NCI-H1092 treated with DMSO at 0.1 percent for 48 hours (cell line): Measurements from ENCODE around the gene CEP164.

Source experiments
- DNase-seq: peaks from one replicate; lab custom pipeline; 2025; lab: John Stamatoyannopoulos, UW

The CEP164 gene

GRCh38 chr11:117366248-117366647 lies 38.6 kb downstream of the CEP164 start:
- no peak for DNase-seq

- no peak for DNase-seq
Observed at GRCh38 chr11:117366875-117367274, 39.2 kb downstream of the CEP164 start.

- DNase-seq: no peak
Observed at GRCh38 chr11:117369534-117369933, 41.9 kb downstream of the CEP164 start.

- no peak for DNase-seq
Observed at GRCh38 chr11:117371453-117371852, 43.8 kb downstream of the CEP164 start.

GRCh38 chr11:117374316-117375055 lies 46.8 kb downstream of the CEP164 start:
- DNase-seq: no peak

- DNase-seq: peak; percentile 17
Observed at GRCh38 chr11:117375960-117376359, 48.3 kb downstream of the CEP164 start.

GRCh38 chr11:117376517-117376916 lies 48.9 kb downstream of the CEP164 start:
- no peak for DNase-seq

- DNase-seq: no peak
Observed at GRCh38 chr11:117378976-117379865, 51.6 kb downstream of the CEP164 start.

- DNase-seq: no peak
Observed at GRCh38 chr11:117380676-117381075, 53.0 kb downstream of the CEP164 start.

GRCh38 chr11:117381481-117382387 lies 54.1 kb downstream of the CEP164 start:
- no peak for DNase-seq

GRCh38 chr11:117382746-117383145 lies 55.1 kb downstream of the CEP164 start:
- no peak for DNase-seq

GRCh38 chr11:117384045-117384444 lies 56.4 kb downstream of the CEP164 start:
- no peak for DNase-seq

- no peak for DNase-seq
Observed at GRCh38 chr11:117385471-117385870, 57.8 kb downstream of the CEP164 start.

GRCh38 chr11:117385906-117386305 lies 58.3 kb downstream of the CEP164 start:
- DNase-seq: no peak

- no peak for DNase-seq
Observed at GRCh38 chr11:117387992-117388755, 60.5 kb downstream of the CEP164 start.

GRCh38 chr11:117390743-117391142 lies 63.1 kb downstream of the CEP164 start:
- no peak for DNase-seq

GRCh38 chr11:117391181-117391580 lies 63.5 kb downstream of the CEP164 start:
- DNase-seq: no peak

- no peak for DNase-seq
Observed at GRCh38 chr11:117392001-117392690, 64.5 kb downstream of the CEP164 start.

- no peak for DNase-seq
Observed at GRCh38 chr11:117392979-117393378, 65.3 kb downstream of the CEP164 start.

- no peak for DNase-seq
Observed at GRCh38 chr11:117394221-117394925, 66.7 kb downstream of the CEP164 start.
